CD4-positive, alpha-beta T cell treated with Interleukin-1 beta for 1 hour (primary cell): ENCODE results near the gene DTX2.
A peak's percentile ranks its signal among the peaks of the same experiment; 100 is the strongest.
"Not testable (repeated sequence)": the region's sequence is repeated elsewhere in the genome, so short reads cannot be mapped to it uniquely, and the experiment has no call there.

Experiments
- DNase-seq, 2 donors: peaks; one replicate each; pipeline ENCODE4 v3.0.0-alpha.2; 2020 to 2022

Gene DTX2

GRCh38 chr7:76495717-76496116, 34.2 kb downstream of the DTX2 start:
- DNase-seq: not testable (repeated sequence)

- DNase-seq: not testable (repeated sequence)
Observed at GRCh38 chr7:76497918-76498582, 36.5 kb downstream of the DTX2 start.

DNA sequence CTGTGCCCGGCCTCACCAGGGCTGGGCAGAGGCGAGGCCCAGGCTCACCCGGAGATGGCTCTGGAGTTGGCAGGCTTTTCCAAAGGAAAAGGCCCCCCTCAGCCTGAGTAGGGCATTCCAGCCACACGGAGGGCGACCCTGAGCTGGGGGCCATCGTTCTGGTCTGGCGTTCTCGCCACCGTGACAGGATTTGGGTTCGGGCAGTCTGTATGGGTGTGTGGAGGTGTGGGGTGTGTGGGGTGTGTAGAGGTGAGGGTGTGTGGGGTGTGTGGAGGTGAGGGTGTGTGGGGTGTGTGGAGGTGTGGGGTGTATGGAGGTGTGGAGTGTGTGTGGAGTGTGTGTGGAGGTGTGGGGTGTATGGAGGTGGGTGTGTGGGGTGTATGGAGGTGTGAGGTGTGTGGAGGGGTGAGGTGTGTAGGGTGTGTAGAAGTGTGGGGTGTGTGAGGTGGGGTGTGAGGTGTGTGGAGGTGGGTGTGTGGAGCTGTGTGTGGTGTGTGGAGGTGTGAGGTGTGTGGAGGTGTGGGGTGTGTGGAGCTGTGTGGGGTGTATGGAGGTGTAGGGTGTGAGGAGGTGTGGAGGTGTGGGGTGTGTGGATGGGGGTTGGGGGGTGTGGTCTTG, 37.2 kb downstream of the DTX2 start:
- DNase-seq: not testable (repeated sequence)

DNA sequence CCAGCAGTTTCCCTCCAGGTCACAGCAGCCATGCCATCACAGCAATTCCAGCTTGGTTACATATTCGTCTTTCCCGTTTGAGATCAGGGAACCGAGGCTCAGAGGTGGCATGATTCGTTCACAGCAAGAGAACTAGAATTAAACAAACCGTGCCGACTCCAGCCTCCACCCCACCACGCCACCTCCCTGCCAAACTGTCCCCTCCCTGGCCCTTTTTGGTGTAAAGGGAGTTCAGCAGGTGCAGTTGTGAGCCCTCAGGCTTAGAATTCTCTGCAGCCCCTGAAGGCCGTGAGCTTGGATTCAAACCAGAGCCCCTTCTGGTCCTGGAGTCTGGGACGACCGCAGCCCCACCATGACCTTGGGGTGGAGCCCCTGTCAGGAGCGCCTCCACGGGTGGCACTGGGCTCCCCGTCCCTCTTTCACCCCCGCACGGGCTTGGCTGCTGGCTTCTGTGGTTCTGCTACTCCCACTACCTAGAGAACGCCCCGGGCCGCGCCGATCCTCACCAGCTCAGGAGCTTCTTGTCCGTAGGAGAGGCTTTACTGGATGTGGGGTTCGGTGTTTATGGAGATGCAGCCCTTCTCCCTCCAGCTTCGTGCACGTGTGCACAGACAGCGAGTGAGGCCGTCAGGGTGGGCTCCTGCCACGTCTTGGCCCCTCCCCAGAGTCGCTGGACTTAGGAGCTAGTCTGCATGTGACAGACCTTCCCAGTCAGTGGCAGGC, 37.9 kb downstream of the DTX2 start:
- DNase-seq: not testable (repeated sequence)

- not testable (repeated sequence) for DNase-seq
Observed at GRCh38 chr7:76499924-76500241, 38.4 kb downstream of the DTX2 start.

GRCh38 chr7:76502224-76502623, 40.7 kb downstream of the DTX2 start:
- DNase-seq: not testable (repeated sequence)

GRCh38 chr7:76502836-76503235, 41.3 kb downstream of the DTX2 start:
- not testable (repeated sequence) for DNase-seq

DNA sequence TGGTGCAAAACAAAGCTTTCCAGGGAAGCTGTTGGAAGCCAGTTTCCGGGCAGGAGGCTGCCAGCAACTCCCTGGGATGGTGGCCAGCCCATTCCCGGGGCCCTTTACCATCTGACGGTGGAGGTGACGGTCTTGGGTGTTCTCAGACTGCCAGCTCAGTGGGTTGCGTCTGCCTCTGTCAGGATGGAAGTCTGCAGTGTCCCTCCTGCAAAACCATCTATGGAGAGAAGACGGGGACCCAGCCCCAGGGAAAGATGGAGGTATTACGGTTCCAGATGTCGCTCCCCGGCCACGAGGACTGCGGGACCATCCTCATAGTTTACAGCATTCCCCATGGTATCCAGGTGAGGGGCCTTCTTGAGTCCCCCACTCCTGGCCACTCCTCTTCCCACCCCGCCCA, 41.7 kb downstream of the DTX2 start:
- not testable (repeated sequence) for DNase-seq

GRCh38 chr7:76504351-76505167, 43.0 kb downstream of the DTX2 start:
- DNase-seq: not testable (repeated sequence)

GRCh38 chr7:76505168-76506080, 43.9 kb downstream of the DTX2 start:
- DNase-seq: no peak

- DNase-seq: no peak
Observed at GRCh38 chr7:76506081-76506440, 44.6 kb downstream of the DTX2 start.

GRCh38 chr7:76506643-76507042, 45.1 kb downstream of the DTX2 start:
- not testable (repeated sequence) for DNase-seq

- DNase-seq: peak; percentile 18 to 72
Observed at GRCh38 chr7:76507723-76508406, 46.4 kb downstream of the DTX2 start.

GRCh38 chr7:76509931-76510877, 48.7 kb downstream of the DTX2 start, which contains the start of gene UPK3B:
TSS of gene UPK3B (plus strand) at chr7:76510552. CDS start at chr7:76510653, 101 bp downstream.
- no peak for DNase-seq

- not testable (repeated sequence) for DNase-seq
Observed at GRCh38 chr7:76511200-76511910, 49.8 kb downstream of the DTX2 start.

- DNase-seq: not testable (repeated sequence)
Observed at GRCh38 chr7:76511911-76512885, 50.7 kb downstream of the DTX2 start.

- no peak for DNase-seq
Observed at GRCh38 chr7:76512941-76513816, 51.7 kb downstream of the DTX2 start.
